ENCODE results near the gene WNK1. TPM values are rescaled to one million over a fixed set of nuclear protein-coding genes. Genes with fewer than 3 reads are reported as not detected.

WNK1 gene
- total RNA-seq, 1 experiment from 2014 or later = 117 TPM

GRCh38 chr12:894226-894625 lies 141.8 kb downstream of the WNK1 start:
- no peak overlapping the region for H3K9ac ChIP-seq (ENCODE audit: extremely low read depth, insufficient read length, low read length)
- Mint-ChIP-seq H3K4me1 (no peaks in the 10 kb centered on the region), H3K4me3 (no peak overlapping the region), H3K27ac (no peak overlapping the region), H3K27me3 (ENCODE audit: low read depth) (no peaks in the 10 kb centered on the region), H3K9me3 (no peaks in the 10 kb centered on the region), H3K36me3 (ENCODE audit: insufficient read depth in 1 of 3, low read depth in 3 of 3) (peaks cover 22 to 71% (median 54%) of the 10 kb centered on the region in 3 experiments)
- H2BK15ac ChIP-seq (ENCODE audit: low read depth, low read length) = no peak overlapping the region
- no peaks in the 10 kb centered on the region for H3K23me2 ChIP-seq (ENCODE audit: insufficient read length, low read depth, low read length, poor library complexity, severe bottlenecking)
- H4K20me1 ChIP-seq (ENCODE audit: control insufficient read depth, insufficient read depth, insufficient read length) = no peaks in the 10 kb centered on the region
- no peak overlapping the region for H2BK5ac ChIP-seq (ENCODE audit: insufficient read length, low read length)
- H3K4me2 ChIP-seq (ENCODE audit: insufficient read depth, insufficient read length, low read length) = no peak overlapping the region
- H2AK5ac ChIP-seq (ENCODE audit: insufficient read length, low read length) = no peak overlapping the region
- no peak overlapping the region for H4K91ac ChIP-seq (ENCODE audit: insufficient read length, low read depth, low read length)
- H2BK20ac ChIP-seq (ENCODE audit: low read depth, low read length, poor library complexity, severe bottlenecking) = no peak overlapping the region
- no peak overlapping the region for H4K8ac ChIP-seq (replicated peaks; ENCODE audit: insufficient read length, low read depth, low read length)
- H3K18ac ChIP-seq (ENCODE audit: insufficient read length, low read depth, low read length) = no peak overlapping the region
- H3T11ph ChIP-seq (ENCODE audit: low read length) = no peak overlapping the region
- H3K56ac ChIP-seq (ENCODE audit: insufficient read length, low read depth, low read length) = no peak overlapping the region
- no peak overlapping the region for H4K5ac ChIP-seq (ENCODE audit: insufficient read length, low read depth, low read length)
- H2AFZ ChIP-seq (ENCODE audit: low read length) = no peak overlapping the region
- H3K4me1 ChIP-seq (ENCODE audit: insufficient read depth, low read length) = no peaks in the 10 kb centered on the region
- H3K27ac ChIP-seq (ENCODE audit: insufficient read length, low read depth, low read length) = no peak overlapping the region
- no peak overlapping the region for H3K14ac ChIP-seq (ENCODE audit: insufficient read depth, low read length)
- H3K79me2 ChIP-seq (ENCODE audit: insufficient read depth, low read length) = no peaks in the 10 kb centered on the region
- no peaks in the 10 kb centered on the region for H3K27me3 ChIP-seq (ENCODE audit: insufficient read depth, low read length)
- no peak overlapping the region for H3K23ac ChIP-seq (ENCODE audit: insufficient read length, low read depth, low read length)
- TF ChIP-seq CTCF (conservative IDR thresholded peaks at IDR 0.05) = no peak
- H3K9me3 ChIP-seq (ENCODE audit: control insufficient read depth, low read depth, low read length) = no peaks in the 10 kb centered on the region
- no peak overlapping the region for H2BK120ac ChIP-seq (ENCODE audit: low read depth, low read length, poor library complexity, severe bottlenecking)
- no peaks in the 10 kb centered on the region for H3K79me1 ChIP-seq (ENCODE audit: insufficient read depth, low read depth, low read length, poor library complexity, severe bottlenecking)
- DNase-seq = no peak
- no peak overlapping the region for H3K4ac ChIP-seq (ENCODE audit: low read depth, low read length)
- no peak overlapping the region for H2BK12ac ChIP-seq (ENCODE audit: insufficient read length, low read depth, low read length)

Measured in H9 (cell line).